HG03520 (cell line): ENCODE data around the gene ADCY5.
"Not testable (repeated sequence)": the region's sequence is repeated elsewhere in the genome, so short reads cannot be mapped to it uniquely, and the experiment has no call there.

Experiments used
- ATAC-seq: cut with Tn5 transposase; IDR thresholded peaks from one replicate; pipeline ENCODE4 v1.9.1; 2021; ENCODE audit warnings: mild to moderate bottlenecking, moderate library complexity; ENCODE audit not compliant: unreplicated experiment

ADCY5 gene

GRCh38 chr3:123448536-123449101 lies at the start of gene ADCY5:
TSS of gene ADCY5 (minus strand) at chr3:123449090. CDS start at chr3:123448545, 545 bp downstream.
- no peak for ATAC-seq

- ATAC-seq = no peak
Observed at GRCh38 chr3:123493912-123494311, 45.0 kb upstream of the ADCY5 start.

DNA sequence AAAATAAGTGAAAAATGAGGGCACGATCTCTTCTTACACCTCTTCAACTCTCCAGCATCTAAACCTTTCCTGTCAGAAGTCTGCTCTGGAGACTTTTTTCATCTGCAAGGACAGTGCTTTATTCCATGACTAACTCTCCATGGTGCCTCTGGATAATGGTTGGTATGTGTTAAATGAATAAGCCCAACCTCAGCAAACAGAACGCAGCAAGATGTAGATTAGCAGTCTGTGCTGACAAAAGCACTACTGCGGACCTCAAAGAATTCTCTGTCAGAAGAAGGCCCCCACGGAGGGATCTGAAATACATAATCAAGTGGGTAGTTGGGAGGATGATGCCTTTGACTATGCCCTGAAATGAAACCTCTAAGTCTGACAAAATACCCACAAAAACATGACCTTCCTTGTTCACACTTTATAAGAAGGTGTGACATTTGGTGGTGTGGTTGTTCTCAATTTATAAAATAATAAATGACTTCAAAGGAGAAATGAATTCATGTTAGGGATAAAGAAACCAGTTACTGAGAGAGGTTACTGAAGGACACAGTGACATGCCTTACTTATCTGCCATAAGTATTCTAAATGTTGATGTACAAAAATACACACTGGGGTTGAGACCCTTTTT lies 43.2 kb upstream of the ADCY5 start:
- ATAC-seq = no peak

DNA sequence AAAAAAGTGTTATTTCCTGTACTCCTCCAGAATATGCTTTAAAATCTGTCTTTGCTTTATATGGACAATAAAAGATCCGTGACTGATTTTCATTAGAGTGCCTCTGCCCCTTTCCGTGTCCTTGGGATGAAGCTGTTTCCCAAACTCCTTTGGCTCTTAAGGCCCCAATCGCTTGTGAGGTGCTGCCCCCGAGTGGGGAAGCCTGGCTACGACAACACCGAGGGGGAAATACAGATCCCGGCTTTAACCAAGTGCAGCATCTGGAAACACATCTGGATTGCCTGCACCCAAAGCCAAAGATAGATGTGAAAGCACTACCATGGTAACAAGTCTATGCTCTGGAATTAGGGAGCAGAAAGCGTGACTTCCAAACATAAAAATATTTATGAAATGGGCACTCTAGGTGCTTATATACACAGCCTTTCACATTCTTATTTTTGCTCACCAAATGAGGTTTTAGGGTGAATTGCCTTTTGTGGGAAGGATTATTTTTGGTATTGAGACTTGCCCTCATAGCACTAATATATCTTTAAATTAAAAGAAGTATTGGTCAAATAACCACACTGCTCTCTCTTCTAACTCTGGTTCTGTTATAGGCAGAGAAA lies 40.6 kb upstream of the ADCY5 start:
- ATAC-seq = no peak

DNA sequence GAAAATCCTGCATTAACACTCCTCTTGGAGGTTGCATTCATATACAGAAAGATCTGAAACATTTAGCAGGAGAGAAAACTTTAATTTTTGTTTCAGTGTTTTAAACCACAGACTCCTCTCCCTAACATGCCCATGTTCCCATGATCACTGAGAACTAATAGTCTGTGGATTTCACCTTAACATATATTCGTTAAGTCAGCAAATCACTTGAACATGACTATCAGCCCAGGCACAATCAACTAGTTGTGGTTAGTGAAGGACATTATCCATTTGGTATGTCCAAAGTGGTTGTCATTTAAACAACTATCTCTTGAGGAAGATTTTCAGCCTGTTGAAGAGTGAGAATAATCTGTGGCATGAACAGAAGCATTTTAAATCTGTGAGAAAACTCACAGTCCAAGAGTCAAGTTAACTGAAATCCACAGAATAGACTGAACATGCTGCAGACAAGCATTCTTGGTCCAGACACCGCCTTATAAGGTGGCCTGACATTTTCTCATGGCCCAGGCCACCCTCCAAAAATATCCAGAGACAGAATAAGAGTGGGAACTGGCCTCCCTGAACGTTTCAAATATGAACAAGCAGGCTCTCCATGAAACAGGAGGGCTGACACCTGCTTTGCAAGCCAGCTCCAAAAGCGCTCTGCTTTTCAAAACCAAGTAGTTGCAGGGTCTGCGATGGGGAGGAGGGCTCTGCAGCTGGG lies 39.9 kb upstream of the ADCY5 start:
- no peak for ATAC-seq

- not testable (repeated sequence) for ATAC-seq
Observed at GRCh38 chr3:123487063-123487462, 38.2 kb upstream of the ADCY5 start.

DNA sequence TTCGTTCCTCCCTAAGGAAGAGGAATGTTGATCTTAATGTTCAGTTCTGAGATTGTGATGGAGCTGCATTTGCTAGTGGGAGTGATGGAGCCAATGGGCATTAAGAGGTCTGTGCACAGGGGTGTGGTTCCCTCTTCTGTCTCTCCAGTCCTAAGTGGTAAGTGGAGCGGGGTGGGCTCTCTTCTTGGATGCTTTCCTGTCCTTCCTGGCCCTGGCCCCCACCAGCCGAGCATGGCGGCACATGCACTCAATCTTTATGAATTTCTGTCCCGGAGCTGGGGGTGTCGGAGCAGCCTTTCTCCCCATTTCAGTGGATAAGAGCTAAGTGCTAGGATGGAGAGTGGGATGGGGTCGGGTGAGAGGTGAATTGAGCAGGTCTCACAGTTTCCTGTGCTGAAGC lies 37.6 kb upstream of the ADCY5 start:
- no peak for ATAC-seq

DNA sequence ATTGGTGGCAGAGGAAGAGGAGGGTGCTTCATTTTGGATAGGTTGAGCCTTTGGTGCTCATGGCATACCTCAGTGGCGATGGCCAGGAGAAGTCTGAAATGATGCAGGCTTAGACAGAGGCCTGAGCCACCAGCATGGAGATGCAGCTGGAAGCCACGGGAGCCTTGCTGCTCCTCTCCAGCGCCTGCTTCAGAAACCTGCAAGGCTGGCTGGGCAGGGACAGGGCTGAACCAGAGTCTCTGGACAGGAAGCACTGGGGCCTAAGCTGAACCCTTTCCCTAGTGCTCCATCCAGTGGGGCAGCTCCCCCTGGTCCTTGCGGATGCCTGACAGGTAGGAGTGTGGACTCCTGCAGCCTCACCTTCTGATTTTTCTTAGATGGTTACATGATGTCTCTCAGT lies 36.7 kb upstream of the ADCY5 start:
- no peak for ATAC-seq

- ATAC-seq = no peak
Observed at GRCh38 chr3:123483146-123483545, 34.3 kb upstream of the ADCY5 start.

DNA sequence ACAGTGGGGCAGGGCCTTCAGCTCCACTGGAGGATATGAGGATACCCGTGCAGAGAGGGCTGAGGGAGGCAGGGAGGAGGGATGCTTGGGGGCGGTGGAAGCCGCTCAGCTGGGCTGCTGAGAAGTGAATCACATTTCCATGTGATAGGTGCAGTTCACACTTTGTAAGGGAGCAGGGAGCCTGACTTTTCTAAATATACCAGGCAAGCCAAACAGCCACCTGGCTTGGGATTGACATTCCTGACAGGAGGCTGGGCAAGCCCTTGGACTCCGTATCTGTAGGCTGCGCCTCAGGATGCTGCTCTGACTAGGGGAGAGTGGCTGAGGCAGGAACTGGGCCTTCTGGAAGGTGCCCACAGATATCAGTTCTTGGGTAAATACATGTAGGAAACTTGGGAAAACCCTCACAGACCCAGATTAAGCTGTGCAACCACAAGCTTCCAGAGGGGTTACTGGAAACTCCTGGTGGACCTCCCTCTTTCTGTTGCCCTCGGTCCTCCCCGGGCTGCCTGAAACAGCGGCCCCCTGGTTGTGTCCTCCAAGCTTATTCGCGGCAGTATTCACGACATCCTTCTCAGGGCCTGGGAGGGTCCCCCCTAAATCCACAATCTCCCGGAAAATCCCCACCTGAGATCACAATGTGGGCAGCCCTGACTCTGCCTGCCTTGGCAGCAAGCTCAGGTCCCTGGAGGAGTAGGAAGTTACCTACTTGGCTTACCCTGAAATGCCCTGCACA lies 33.0 kb upstream of the ADCY5 start:
- no peak for ATAC-seq

GRCh38 chr3:123481071-123481470 lies 32.2 kb upstream of the ADCY5 start:
- no peak for ATAC-seq

GRCh38 chr3:123480428-123480827 lies 31.5 kb upstream of the ADCY5 start:
- no peak for ATAC-seq

- no peak for ATAC-seq
Observed at GRCh38 chr3:123479891-123480290, 31.0 kb upstream of the ADCY5 start.

GRCh38 chr3:123478314-123478713 lies 29.4 kb upstream of the ADCY5 start:
- ATAC-seq = no peak

DNA sequence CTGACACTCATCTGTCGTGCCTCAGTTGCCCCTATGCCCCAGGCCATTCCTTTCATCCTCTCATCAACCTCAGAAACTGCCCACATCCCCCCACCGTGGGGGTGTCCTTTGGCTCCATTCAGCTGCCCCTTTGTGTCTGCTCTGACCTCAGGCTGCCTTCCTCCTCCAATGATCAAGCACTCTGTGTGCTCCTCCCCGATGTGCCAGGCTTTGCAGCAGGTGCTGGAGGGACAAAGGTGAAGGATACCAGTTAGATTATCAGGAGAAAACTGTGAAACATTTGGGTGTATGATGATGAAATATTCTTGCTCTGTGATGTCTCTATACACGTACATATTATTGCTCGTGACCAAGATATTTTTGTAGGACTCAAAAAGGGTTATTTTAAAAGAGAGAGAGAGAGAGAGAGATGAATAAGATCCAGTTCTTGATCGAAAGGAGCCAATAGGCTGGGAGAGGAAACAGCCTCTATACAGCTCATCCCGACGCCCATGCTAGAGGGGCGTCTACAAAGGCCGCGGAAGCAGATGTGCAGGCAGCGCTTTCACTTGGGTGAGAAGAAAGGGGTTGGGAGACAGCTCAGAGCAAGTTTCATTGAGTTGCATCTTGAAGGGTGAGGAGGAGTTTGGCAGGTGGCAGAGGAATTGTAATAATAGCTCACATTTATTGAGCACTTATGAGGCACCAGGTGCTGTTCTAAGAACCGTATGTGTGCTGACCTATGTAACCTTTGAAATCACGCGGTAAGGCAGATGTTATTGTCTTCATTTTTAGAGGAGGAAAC lies 28.3 kb upstream of the ADCY5 start:
- ATAC-seq = no peak

DNA sequence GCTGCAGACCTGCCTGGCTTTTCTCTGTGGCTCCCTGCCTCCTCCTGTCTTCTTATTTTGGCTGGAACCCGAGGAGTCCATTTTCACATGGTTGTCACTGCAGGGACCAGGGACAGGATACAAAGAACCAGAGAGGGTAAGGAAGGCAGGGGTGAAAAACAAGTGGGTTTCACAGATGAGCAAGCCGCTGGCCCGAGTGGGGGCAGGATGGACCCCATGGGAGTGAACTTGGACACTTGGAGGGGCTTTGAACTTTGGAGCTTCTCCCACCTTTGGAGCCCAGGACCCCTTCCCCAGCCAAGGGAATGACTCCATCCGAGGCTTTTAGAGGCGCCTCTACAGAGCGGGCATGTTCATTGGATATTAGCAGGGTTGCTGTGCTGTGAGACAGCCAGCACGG lies 26.9 kb upstream of the ADCY5 start:
- no peak for ATAC-seq

- ATAC-seq = no peak
Observed at GRCh38 chr3:123471106-123471505, 22.2 kb upstream of the ADCY5 start.

DNA sequence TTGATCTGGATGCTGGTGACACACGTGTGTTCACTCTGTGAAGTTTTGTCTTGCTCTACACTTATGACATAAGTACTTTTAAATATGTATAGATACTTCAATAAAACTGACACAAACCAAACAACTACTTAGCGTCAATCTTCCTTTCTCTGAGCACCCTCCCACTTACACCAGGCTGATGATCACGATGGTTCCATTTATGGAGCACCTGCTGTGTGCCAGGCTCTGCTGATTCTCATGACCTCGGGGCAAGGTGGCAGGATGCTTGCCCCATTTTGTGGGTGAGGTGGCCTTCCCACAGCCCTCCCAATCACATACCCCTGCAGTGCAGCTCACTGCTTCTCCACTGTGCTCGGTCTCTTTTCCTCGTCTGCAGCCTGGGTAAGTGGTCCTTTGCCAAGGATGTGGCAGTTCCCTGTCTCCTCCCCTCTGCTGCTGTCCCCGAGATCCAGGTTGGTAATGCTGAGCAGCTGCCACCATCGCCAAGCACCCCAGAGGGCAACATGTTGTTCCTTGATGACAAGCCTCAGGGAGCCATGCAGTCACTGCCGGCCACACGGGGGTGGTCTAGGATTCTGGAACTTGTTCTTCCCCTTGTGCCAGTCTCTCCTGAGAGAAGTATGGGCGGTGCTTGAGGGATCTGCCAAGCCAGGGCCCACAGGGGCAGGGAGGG lies 20.6 kb upstream of the ADCY5 start:
- ATAC-seq = no peak

DNA sequence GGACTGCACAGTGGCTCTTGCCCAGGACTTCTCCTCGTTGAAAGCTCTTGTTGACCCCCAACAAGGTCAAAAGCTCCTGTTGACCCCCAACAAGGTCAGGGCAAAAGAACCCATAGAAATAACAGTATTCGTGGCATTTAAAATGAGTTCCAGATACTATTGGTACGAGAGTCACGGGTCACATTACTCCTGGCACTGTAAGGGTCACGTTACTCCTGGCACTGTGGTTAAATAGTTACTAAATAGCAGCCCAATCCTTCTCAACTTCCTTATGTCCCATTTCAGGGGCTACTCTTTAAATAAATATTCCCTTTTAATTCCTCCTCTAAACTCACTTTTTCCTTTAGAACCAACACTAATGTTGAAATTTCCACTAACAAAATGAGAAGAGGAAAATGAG lies 18.2 kb upstream of the ADCY5 start:
- no peak for ATAC-seq

DNA sequence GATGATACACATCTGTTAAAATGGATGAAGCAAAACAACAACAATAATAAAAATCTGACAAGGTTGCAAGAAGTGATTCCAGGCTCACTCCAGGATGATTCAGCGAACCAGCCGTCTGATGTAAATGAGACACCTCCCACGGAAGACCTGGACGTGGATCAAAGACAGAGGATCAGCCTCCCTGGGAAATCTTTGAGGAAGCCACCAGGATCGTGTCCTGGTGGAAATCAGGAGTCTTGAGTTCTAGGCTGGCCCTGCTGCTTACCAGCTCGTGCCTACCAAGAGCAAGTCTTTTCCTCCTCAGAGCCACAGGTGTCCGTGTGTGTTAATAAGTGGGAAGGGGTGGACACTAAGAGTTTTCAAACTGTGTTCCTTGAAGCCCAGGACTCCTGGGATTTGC lies 15.3 kb upstream of the ADCY5 start:
- ATAC-seq = no peak
